OCI-LY3 (cell line): ENCODE results near the gene TRAF3.

Source experiments
- CTCF ChIP-seq: fragments of 200-600, 300-600 bp; sonication (generic); IDR thresholded peaks from 2 replicates; pipeline ENCODE4 v1.5.1; 2014; ENCODE audit warnings: antibody characterized with exemption, low read length, low read depth
- EZH2phosphoT487 ChIP-seq: fragments of 200-600 bp; shearing (Covaris generic); IDR thresholded peaks from 2 replicates; pipeline ENCODE4 v1.6.1; 2018; ENCODE audit warnings: antibody characterized with exemption, mixed run types, low read depth

GRCh38 chr14:102942069-102942468, 164.8 kb downstream of the TRAF3 start:
- TF ChIP-seq CTCF, result no peak
- no peak for TF ChIP-seq EZH2phosphoT487
